HG03175 (cell line): ENCODE data around the gene RELT.
"Not testable (repeated sequence)": the region's sequence is repeated elsewhere in the genome, so short reads cannot be mapped to it uniquely, and the experiment has no call there.

Source experiments
- ATAC-seq: cut with Tn5 transposase; IDR thresholded peaks from one replicate; pipeline ENCODE4 v1.9.1; 2021; ENCODE audit warnings: mild to moderate bottlenecking, moderate library complexity; ENCODE audit not compliant: unreplicated experiment

Gene RELT

GRCh38 chr11:73428227-73428626 lies 52.0 kb downstream of the RELT start:
- no peak for ATAC-seq

DNA sequence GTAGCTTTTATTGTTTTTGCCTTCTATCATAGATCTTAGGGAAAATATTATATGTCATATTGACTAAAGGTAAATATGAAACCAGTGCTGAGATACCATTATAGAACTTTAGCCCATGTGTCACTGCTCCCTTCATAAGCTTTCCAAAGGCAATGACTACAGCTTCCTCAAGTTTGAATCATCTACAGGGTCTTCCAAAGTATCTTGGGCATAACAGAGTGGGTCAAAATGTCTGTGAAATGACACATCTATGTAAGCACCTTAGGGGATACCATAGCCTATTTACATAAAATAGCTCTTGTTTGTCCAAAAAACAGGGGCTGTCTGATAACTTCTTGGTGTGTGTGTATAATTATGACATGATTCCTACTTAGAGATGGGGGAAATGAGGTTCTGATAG lies 52.5 kb downstream of the RELT start:
- no peak for ATAC-seq

DNA sequence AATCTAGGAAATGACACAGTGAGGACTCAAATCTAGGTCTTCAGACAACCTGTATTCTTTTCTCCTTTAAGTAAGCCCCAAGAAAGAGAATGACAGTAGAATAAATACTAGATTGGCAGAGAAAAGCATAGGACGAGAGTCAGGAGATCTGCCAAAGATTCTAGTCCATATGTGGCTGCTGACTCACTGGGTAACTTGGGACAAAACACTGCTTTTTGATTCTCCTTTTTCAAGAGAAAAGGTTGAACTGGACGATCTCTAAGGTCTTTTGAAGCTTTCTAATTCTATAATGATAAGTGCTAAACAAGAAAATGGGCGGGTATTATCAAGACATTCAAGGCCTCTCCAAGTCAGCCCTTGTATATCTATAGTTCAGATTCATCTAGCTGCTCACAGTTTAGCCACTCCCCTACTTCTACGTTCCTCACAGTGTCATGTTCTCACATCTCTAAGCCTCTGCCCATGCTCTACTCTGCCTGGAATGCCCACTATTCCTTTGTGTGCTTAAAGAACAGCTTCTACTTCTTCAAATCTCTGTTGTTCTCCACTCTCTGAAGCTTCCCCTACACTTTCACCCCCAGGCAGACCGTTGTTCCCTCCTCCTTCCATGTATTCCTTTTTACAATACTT lies 53.0 kb downstream of the RELT start:
- ATAC-seq: no peak

DNA sequence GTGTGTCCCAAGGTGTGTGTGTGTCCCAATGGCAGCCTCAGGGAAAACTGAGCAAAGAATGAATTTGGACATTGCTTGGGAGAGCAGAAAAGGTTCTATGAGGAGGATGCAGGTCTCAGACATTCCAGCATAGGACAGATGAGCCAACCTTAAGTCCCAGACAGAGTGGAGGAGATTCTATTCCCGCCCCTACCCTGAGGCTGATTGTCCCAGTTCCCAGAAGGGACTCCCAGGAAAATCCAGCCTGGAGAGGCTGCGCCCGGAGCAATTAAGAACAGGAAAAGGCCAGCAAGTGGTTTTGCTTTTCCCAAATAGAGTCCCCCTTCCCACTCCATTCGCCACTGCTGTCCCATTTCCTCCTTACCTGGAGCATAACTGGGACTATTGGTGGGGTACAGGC lies 54.1 kb downstream of the RELT start:
- no peak for ATAC-seq

- no peak for ATAC-seq
Measured at GRCh38 chr11:73431396-73431795, 55.2 kb downstream of the RELT start.

DNA sequence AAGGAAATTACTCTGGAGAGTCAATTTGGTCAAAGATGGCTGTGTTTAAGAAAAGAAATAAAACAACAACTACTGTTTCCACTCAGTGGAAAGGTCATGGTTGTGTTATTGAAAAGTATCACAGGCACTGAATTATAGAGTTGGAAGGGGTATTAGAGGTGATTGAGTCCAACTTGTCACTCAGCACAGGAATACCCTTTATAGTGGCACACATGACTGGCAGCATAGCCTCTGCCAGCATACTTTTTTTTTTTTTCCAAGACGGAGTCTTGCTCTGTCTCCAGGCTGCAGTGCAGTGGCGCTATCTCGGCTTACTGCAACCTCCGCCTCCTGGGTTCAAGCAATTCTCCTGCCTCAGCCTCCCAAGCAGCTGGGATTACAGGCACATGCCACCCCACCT lies 60.7 kb downstream of the RELT start:
- not testable (repeated sequence) for ATAC-seq

DNA sequence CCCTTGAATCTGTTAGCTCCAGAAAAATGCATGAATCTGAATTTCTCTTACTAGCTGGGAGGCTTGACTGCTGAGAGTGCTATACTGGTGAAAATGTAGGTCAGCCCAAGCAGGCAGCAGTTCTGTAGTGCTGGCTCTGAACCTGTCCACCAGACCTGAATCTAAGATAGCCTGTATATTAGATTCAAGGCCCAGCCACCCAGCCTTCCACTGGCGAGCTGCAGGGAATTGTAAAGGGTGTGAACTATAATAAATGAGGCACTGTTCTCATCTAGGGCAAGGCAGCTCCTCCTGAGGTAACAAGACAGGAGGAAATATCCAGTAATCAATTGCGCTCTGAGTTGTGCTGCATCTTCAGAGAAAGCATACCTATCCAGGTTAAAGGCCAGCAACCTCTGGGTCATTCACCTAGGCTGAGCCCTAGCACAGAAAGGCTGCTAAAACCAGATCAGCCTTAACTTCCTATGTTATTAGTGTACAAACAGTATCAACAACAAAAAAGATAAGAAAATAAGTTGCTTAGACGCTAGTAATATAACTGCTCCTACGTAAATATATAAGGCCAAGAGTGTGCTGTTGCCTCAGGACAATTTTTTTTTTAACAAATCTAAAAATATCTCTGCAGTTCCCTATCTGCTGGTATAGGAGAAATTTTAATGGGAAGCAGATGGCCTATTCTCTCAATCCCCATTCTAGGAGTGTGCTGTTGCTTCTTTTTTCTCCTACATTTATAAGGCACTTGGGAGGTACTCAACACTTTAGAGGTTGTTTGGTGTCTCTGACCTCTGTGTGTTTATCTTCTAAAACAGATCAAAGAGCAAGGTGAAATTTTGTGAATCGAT lies 63.0 kb downstream of the RELT start:
- ATAC-seq: no peak

GRCh38 chr11:73445980-73446379 lies 69.8 kb downstream of the RELT start:
- ATAC-seq: no peak

- ATAC-seq: no peak
Measured at GRCh38 chr11:73446766-73447165, 70.6 kb downstream of the RELT start.
